ENCODE results near the gene NRF1.

NRF1 gene

GRCh38 chr7:129773328-129773731 is 161.8 kb downstream of the NRF1 start:
- DNase-seq, result no peak

- DNase-seq, result no peak
Measured at GRCh38 chr7:129773871-129774270, 162.4 kb downstream of the NRF1 start.

- DNase-seq, result peak; percentile 28
Measured at GRCh38 chr7:129774359-129774758, 162.8 kb downstream of the NRF1 start.

GRCh38 chr7:129774871-129775694 is 163.6 kb downstream of the NRF1 start:
- DNase-seq, result no peak

- no peak for DNase-seq
Measured at GRCh38 chr7:129775695-129776361, 164.3 kb downstream of the NRF1 start.

- no peak for DNase-seq
Measured at GRCh38 chr7:129776362-129776722, 164.8 kb downstream of the NRF1 start.

GRCh38 chr7:129777195-129777844 is 165.8 kb downstream of the NRF1 start:
- no peak for DNase-seq

- no peak for DNase-seq
Measured at GRCh38 chr7:129777993-129778769, 166.7 kb downstream of the NRF1 start.

GRCh38 chr7:129778770-129779601 is 167.5 kb downstream of the NRF1 start:
- DNase-seq, result no peak

GRCh38 chr7:129779602-129780256 is 168.2 kb downstream of the NRF1 start:
- DNase-seq, result peak; percentile 36

- peak; percentile 80 for DNase-seq
Measured at GRCh38 chr7:129780257-129780973, 168.9 kb downstream of the NRF1 start.

GRCh38 chr7:129780974-129781927 is 169.7 kb downstream of the NRF1 start:
- peak; percentile 20 for DNase-seq

- DNase-seq, result no peak
Measured at GRCh38 chr7:129781928-129782817, 170.7 kb downstream of the NRF1 start.

GRCh38 chr7:129782818-129783583 is 171.5 kb downstream of the NRF1 start:
- no peak for DNase-seq

GRCh38 chr7:129783584-129783919 is 172.0 kb downstream of the NRF1 start:
- no peak for DNase-seq

- DNase-seq, result no peak
Measured at GRCh38 chr7:129784437-129784782, 172.9 kb downstream of the NRF1 start.

- no peak for DNase-seq
Measured at GRCh38 chr7:129784783-129785684, 173.5 kb downstream of the NRF1 start.

All from NCI-H1092 (cell line).